SK-N-SH treated with all-trans-retinoic acid at 6 μM for 48 hours (cell line): ENCODE results near the gene CDKN2A.

Source experiments
- ATAC-seq: fragments of 200-7000 bp; cut with Tn5 transposase; 3 replicates; pipeline ENCODE4 v1.9.1; 2020; ENCODE audit warnings: mild to moderate bottlenecking, moderate library complexity
- BACH2 ChIP-seq: fragments of 250-450 bp; sonication (Bioruptor Pico); IDR thresholded peaks from 2 replicates; pipeline ENCODE4 v1.9.0; 2021; ENCODE audit warnings: mild to moderate bottlenecking, borderline replicate concordance
- CREB5 ChIP-seq: fragments of 250-450 bp; sonication (Bioruptor Pico); IDR thresholded peaks from 2 replicates; pipeline ENCODE4 v1.5.1; 2020; ENCODE audit warnings: low read depth, mild to moderate bottlenecking, moderate library complexity
- CSDC2 ChIP-seq: fragments of 250-450 bp; sonication (Bioruptor Pico); IDR thresholded peaks from 2 replicates; pipeline ENCODE4 v1.5.0; 2020; ENCODE audit warnings: mild to moderate bottlenecking, moderate library complexity
- CSRNP3 ChIP-seq: fragments of 250-450 bp; sonication (Bioruptor Pico); IDR thresholded peaks from 2 replicates; pipeline ENCODE4 v1.5.1; 2021; ENCODE audit warnings: mild to moderate bottlenecking, moderate library complexity
- ESRRG ChIP-seq: fragments of 250-450 bp; sonication (Bioruptor Pico); IDR thresholded peaks from 2 replicates; pipeline ENCODE4 v1.6.1; 2021; ENCODE audit warnings: mild to moderate bottlenecking
- GLIS3 ChIP-seq: fragments of 250-450 bp; sonication (Bioruptor Pico); IDR thresholded peaks from 2 replicates; pipeline ENCODE4 v1.5.0; 2020; ENCODE audit warnings: mild to moderate bottlenecking, moderate library complexity
- ISL1 ChIP-seq: fragments of 250-450 bp; sonication (Bioruptor Pico); IDR thresholded peaks from 2 replicates; pipeline ENCODE4 v2.1.2; 2022; ENCODE audit warnings: mild to moderate bottlenecking, moderate library complexity
- POU6F1 ChIP-seq: fragments of 250-450 bp; sonication (Bioruptor Pico); IDR thresholded peaks from 2 replicates; pipeline ENCODE4 v1.8.0; 2021; ENCODE audit warnings: low read depth, mild to moderate bottlenecking, moderate library complexity, borderline replicate concordance
- PPARA ChIP-seq: fragments of 250-450 bp; sonication (Bioruptor Pico); IDR thresholded peaks from 2 replicates; pipeline ENCODE4 v1.5.0; 2020; ENCODE audit warnings: mild to moderate bottlenecking, borderline replicate concordance
- RARB ChIP-seq: fragments of 250-450 bp; sonication (Bioruptor Pico); IDR thresholded peaks from 2 replicates; pipeline ENCODE4 v1.8.0; 2021; ENCODE audit warnings: mild to moderate bottlenecking, moderate library complexity
- SNAI2 ChIP-seq: fragments of 250-450 bp; sonication (Bioruptor Pico); IDR thresholded peaks from 2 replicates; pipeline ENCODE4 v1.5.0; 2020; ENCODE audit warnings: mild to moderate bottlenecking, moderate library complexity
- TCF4 ChIP-seq: fragments of 250-450 bp; sonication (Bioruptor Pico); IDR thresholded peaks from 2 replicates; pipeline ENCODE4 v1.8.0; 2021; ENCODE audit warnings: mild to moderate bottlenecking, moderate library complexity, borderline replicate concordance
- TOX ChIP-seq: fragments of 250-450 bp; sonication (Bioruptor Pico); IDR thresholded peaks from 2 replicates; pipeline ENCODE4 v1.8.0; 2021; ENCODE audit warnings: mild to moderate bottlenecking, moderate library complexity, borderline replicate concordance
- TSHZ2 ChIP-seq: fragments of 250-450 bp; sonication (Bioruptor Pico); IDR thresholded peaks from 2 replicates; pipeline ENCODE4 v1.5.0; 2020; ENCODE audit warnings: mild to moderate bottlenecking, moderate library complexity
- ZC3H10 ChIP-seq: fragments of 250-450 bp; sonication (Bioruptor Pico); IDR thresholded peaks from 2 replicates; pipeline ENCODE4 v1.5.1; 2021; ENCODE audit warnings: mild to moderate bottlenecking, moderate library complexity
- ZFP3 ChIP-seq: fragments of 250-450 bp; sonication (Bioruptor Pico); IDR thresholded peaks from 2 replicates; pipeline ENCODE4 v1.5.0; 2020; ENCODE audit warnings: mild to moderate bottlenecking, moderate library complexity
- ZFP30 ChIP-seq: fragments of 450-650 bp; formaldehyde crosslinking; IDR thresholded peaks from 2 replicates; pipeline ENCODE4 v1.5.0; 2022; ENCODE audit warnings: mild to moderate bottlenecking, moderate library complexity
- ZNF565 ChIP-seq: fragments of 450-650 bp; formaldehyde crosslinking; conservative IDR thresholded peaks from 2 replicates; pipeline ENCODE4 v1.5.0; 2020; ENCODE audit warnings: low read depth, mild to moderate bottlenecking, moderate library complexity
- ZNF70 ChIP-seq: fragments of 450-650 bp; formaldehyde crosslinking; IDR thresholded peaks from 2 replicates; pipeline ENCODE4 v1.5.0; 2020; ENCODE audit warnings: mild to moderate bottlenecking, moderate library complexity
- ZNF8 ChIP-seq: fragments of 450-650 bp; formaldehyde crosslinking; IDR thresholded peaks from 2 replicates; pipeline ENCODE4 v1.5.0; 2020; ENCODE audit warnings: mild to moderate bottlenecking, moderate library complexity

Gene CDKN2A

GRCh38 chr9:22008717-22009505 is 14.7 kb upstream of the CDKN2A start, which contains the start of gene CDKN2B:
CDKN2B (minus strand) TSS chr9:22009305; CDS start chr9:22008953, 352 bp downstream.
- peak; percentile 93 for ATAC-seq
- TF ChIP-seq RARB (CRISPR knock-in tag): no peak
- TF ChIP-seq TOX (CRISPR knock-in tag): no peak
- no peak for TF ChIP-seq ZFP3
- TF ChIP-seq GLIS3 (CRISPR knock-in tag): no peak
- TF ChIP-seq ZNF8 (CRISPR knock-in tag): no peak
- no peak for TF ChIP-seq ZNF70 (CRISPR knock-in tag)
- no peak for TF ChIP-seq TSHZ2 (CRISPR knock-in tag)
- TF ChIP-seq PPARA: no peak
- TF ChIP-seq ZNF565 (CRISPR knock-in tag): no peak
- no peak for TF ChIP-seq ZC3H10 (CRISPR knock-in tag)
- TF ChIP-seq SNAI2 (CRISPR knock-in tag): no peak
- no peak for TF ChIP-seq CSDC2
- no peak for TF ChIP-seq BACH2
- no peak for TF ChIP-seq ISL1 (CRISPR knock-in tag)
- no peak for TF ChIP-seq CREB5 (CRISPR knock-in tag)

GRCh38 chr9:22008384-22008716 is 14.2 kb upstream of the CDKN2A start:
- no peak for ATAC-seq
- no peak for TF ChIP-seq ZNF565 (CRISPR knock-in tag)
- no peak for TF ChIP-seq ESRRG (CRISPR knock-in tag)
- TF ChIP-seq SNAI2 (CRISPR knock-in tag): no peak
- TF ChIP-seq POU6F1 (CRISPR knock-in tag): no peak
- no peak for TF ChIP-seq ZFP3
- TF ChIP-seq GLIS3 (CRISPR knock-in tag): no peak
- TF ChIP-seq CSRNP3 (CRISPR knock-in tag): no peak
- TF ChIP-seq ZC3H10 (CRISPR knock-in tag): no peak

- ATAC-seq: peak; percentile 6; the same call in 2 of the 3 replicates
- no peak for TF ChIP-seq ZFP3
- no peak for TF ChIP-seq SNAI2 (CRISPR knock-in tag)
- TF ChIP-seq ESRRG (CRISPR knock-in tag): no peak
- no peak for TF ChIP-seq TOX (CRISPR knock-in tag)
- no peak for TF ChIP-seq TSHZ2 (CRISPR knock-in tag)
- no peak for TF ChIP-seq TCF4 (CRISPR knock-in tag)
- TF ChIP-seq CSRNP3 (CRISPR knock-in tag): no peak
- TF ChIP-seq GLIS3 (CRISPR knock-in tag): no peak
- no peak for TF ChIP-seq ZFP30 (CRISPR knock-in tag)
- TF ChIP-seq PPARA: no peak
- no peak for TF ChIP-seq ZNF8 (CRISPR knock-in tag)
- TF ChIP-seq CSDC2: no peak
- no peak for TF ChIP-seq POU6F1 (CRISPR knock-in tag)
- no peak for TF ChIP-seq ZC3H10 (CRISPR knock-in tag)
Observed at GRCh38 chr9:22005702-22006606, 11.8 kb upstream of the CDKN2A start.
